Memory B cell (primary cell): ENCODE data around the gene CCT7.
A peak's percentile ranks its signal among the peaks of the same experiment; 100 is the strongest.

Source experiments
- ATAC-seq: fragments of 150-1000 bp; cut with Tn5 transposase; 2 replicates; pipeline ENCODE4 v1.10.0; 2021; ENCODE audit warnings: low read depth, mild to moderate bottlenecking, moderate library complexity
- DNase-seq, 2 donors: peaks; one replicate each; pipeline ENCODE4 v3.0.0; 2022; ENCODE audit warnings: low spot score in 2 of 2
- H3K27ac Mint-ChIP-seq: one replicate; pipeline ENCODE4 v1.8.0; 2022; ENCODE audit warnings: mild to moderate bottlenecking, moderate library complexity, mixed read lengths
- H3K27me3 Mint-ChIP-seq: one replicate; pipeline ENCODE4 v1.8.0; 2022; ENCODE audit warnings: mixed read lengths
- H3K36me3 Mint-ChIP-seq: one replicate; pipeline ENCODE4 v1.8.0; 2022; ENCODE audit warnings: mild to moderate bottlenecking, mixed read lengths
- H3K4me1 Mint-ChIP-seq: one replicate; pipeline ENCODE4 v1.8.0; 2022; ENCODE audit warnings: mixed read lengths
- H3K4me3 Mint-ChIP-seq: one replicate; pipeline ENCODE4 v1.8.0; 2022; ENCODE audit warnings: mild to moderate bottlenecking, moderate library complexity, mixed read lengths
- H3K9me3 Mint-ChIP-seq: one replicate; pipeline ENCODE4 v1.8.0; 2022; ENCODE audit warnings: mixed read lengths

Gene CCT7

DNA sequence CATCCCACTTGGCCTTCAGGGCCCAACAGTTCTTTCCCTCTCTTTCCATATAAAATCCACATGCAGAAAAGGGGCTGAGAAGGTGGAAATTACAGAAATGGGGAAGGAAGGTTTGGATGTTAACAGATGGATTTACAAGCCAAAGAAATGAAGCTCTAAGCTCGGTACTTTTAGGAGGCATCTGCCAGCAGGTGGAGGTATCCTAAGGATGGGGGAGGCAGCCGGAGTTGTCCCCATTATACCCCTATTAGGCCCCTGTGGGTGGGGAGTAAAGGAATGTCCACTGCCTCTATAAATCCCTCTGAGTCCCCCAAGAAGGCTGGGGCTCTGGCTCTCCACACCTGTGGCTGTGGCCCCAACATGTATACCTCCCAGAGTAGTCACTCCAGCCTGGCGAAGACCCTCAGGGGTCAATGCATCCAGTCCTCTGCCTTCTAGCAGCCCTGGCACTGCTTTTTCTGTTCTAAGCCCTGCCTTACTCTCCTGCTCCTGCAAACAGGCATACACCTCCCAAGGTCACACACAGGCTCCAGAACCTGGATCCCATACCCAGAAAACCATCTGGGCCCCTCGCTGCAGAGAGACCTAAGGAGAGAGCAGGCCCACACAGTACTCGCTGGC is 48.9 kb downstream of the CCT7 start:
- H3K9me3 Mint-ChIP-seq: no peaks in the 10 kb centered on the region

DNA sequence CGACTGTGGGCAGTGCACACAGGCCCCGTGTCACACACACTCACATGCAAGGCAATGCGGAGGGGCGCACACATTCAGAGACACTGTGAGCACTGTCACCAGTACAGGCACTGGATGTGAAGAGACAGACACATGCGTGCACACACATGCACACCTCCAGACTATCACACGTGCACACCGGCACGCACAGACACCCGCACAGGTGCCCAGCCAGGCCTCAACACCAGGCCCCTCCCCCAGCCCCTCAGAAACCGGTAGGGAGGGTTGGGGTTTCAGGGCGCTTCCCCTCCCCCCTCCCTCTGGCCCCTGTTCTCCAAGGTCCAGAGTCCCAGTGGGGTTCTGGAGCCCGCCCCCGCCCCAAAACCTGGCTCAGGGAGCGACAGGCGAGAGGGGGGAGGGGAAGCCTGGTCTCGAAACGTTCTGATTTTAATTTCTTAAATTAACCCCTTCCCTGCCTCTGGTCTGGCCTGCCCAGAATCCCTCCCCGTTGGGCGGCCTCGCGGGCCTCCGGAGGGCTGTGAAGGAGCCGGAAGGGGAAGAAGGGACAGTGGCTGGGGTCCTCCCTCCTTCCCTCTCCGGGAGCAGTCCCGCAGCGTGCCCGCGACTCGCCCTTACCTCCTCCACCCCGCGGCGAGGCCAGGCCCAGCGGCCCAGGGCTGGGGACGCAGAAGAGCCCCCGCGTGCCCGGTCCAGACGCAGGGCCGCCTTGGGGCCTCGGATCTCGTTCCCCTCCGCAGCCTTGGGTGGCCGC is 49.6 kb downstream of the CCT7 start:
- no peaks in the 10 kb centered on the region for H3K9me3 Mint-ChIP-seq
- DNase-seq (peak in 1 of 2 donors; percentile 23), ATAC-seq (peak; percentile 6)
- H3K4me1 Mint-ChIP-seq: peaks cover 35% of the 10 kb centered on the region
- peak overlapping the region; percentile 66 for H3K27ac Mint-ChIP-seq
- H3K4me3 Mint-ChIP-seq: peak overlapping the region; percentile 79
- peaks cover 4% of the 10 kb centered on the region for H3K36me3 Mint-ChIP-seq
- no peaks in the 10 kb centered on the region for H3K27me3 Mint-ChIP-seq

More for the DNA sequence above, 48.9 kb downstream of the CCT7 start:
- H3K4me3 Mint-ChIP-seq: peak overlapping the region; percentile 79
- H3K36me3 Mint-ChIP-seq: peaks cover 9% of the 10 kb centered on the region
- peak overlapping the region; percentile 35 for H3K27ac Mint-ChIP-seq
- no peak for ATAC-seq
- no peak for DNase-seq
- no peaks in the 10 kb centered on the region for H3K27me3 Mint-ChIP-seq
- H3K4me1 Mint-ChIP-seq: peaks cover 35% of the 10 kb centered on the region

DNA sequence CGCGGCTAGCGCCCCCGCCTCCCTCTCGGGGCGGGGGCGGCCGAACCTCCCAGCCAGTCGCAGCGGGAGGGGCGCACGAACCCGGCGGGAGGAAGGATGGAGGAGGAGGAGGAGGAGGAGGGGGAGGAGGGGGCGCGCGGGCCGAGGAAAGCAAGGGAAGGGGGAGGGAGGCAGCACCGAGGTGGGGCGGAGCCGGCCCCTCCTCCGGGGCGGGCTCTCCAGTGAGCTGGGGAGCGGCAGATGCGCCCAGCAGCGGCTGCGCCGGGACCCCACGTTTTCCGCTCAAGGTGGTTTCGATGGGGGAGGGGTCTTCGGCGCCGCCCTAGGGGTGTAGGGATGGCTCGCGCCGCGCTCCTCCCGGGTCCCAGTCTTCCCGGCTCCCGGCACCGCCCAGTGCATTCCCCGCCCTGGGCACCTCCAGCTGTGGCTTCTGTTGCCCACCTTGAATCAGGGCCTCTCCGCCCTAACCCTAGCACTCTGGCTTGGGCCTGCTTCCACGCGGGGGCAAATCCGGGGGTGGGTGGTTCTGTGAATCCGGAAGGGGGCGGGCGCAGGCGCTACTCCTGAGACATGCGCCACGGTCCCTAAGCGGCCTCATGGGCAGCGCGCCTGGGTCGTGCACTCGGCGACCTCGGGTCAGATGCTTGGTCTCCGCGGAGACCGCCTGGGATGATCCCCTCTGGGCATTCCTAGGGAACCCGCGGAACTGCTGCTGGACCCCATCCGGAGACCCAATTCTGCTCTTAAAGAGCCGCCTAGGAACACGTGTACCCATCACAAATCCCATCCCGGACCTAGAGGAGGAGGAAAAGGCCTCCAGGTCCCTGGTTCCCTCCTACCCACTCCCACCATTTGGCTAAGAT is 50.4 kb downstream of the CCT7 start, which contains the start of gene FBXO41:
TSS of gene FBXO41 (minus strand) at position 183 of the 863 bp plus-strand sequence. CDS start 14,848 bp downstream, outside the sequence.
- Mint-ChIP-seq H3K36me3 (no peaks in the 10 kb centered on the region), H3K27me3 (no peaks in the 10 kb centered on the region), H3K4me3 (peak within 1 kb of the TSS; percentile 79), H3K27ac (peak within 1 kb of the TSS; percentile 66), H3K4me1 (peaks cover 27% of the 10 kb centered on the region), H3K9me3 (no peaks in the 10 kb centered on the region)
- DNase-seq (peak; percentile 45 to 62), ATAC-seq (peak; percentile 54)

DNA sequence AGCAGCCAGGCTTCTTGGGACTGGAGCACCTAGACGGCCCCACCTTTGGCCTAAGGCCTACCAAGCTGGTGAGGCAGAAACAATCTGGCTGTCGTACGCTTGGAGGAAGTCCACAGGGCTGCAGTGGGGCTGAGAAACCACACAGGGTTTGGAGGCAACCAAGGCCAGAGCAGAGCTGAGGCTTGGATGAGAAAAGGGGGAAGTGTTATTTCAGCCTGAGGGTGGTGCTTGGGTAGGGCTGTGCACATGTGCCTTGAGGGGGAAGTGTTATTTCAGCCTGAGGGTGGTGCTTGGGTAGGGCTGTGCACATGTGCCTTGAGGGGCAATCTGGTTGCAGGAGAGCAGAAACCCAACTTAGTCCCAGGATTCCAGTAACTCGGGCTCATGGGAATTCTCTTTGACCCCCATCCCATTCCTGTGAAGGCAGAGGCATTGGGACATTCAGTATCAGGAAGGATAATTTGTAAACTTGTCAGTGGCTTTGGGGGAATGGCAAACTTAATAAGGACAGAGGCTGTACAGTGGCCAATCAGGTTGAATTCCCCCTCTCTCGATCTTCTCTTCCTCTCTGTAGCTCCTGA is 51.1 kb downstream of the CCT7 start:
- H3K4me1 Mint-ChIP-seq: peaks cover 26% of the 10 kb centered on the region
- DNase-seq (peak; percentile 55 to 76), ATAC-seq (peak; percentile 91)
- H3K9me3 Mint-ChIP-seq: no peaks in the 10 kb centered on the region
- peak overlapping the region; percentile 66 for H3K27ac Mint-ChIP-seq
- H3K27me3 Mint-ChIP-seq: no peaks in the 10 kb centered on the region
- H3K4me3 Mint-ChIP-seq: peak overlapping the region; percentile 79
- no peaks in the 10 kb centered on the region for H3K36me3 Mint-ChIP-seq

DNA sequence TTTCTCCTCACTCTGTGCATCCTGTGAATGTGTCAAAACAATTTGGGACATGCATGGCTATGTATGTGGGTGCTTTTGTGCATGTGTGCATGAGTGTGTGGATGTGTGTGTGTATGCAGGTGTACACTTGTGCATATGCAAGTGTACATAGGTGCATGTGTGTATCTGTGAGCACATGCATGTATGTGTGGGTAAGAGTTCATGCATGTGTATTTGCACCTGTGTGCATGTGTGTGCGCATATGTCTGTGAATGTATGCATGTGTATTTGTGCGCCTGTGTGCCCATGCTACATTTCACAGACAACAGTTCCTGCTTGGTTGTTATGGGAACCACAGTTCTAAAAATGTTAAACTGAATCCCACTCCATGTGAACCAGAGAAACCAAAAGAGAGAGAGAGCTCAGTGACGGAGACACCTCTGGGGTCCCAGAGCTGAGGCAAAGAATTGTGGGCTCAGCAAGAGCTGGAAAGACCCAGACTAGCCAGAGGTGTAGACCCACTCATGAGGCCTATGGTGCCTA is 52.1 kb downstream of the CCT7 start:
- DNase-seq (no peak), ATAC-seq (no peak)
- H3K4me1 Mint-ChIP-seq: peaks cover 28% of the 10 kb centered on the region
- H3K9me3 Mint-ChIP-seq: no peaks in the 10 kb centered on the region
- no peaks in the 10 kb centered on the region for H3K36me3 Mint-ChIP-seq
- H3K27ac Mint-ChIP-seq: no peak overlapping the region
- H3K27me3 Mint-ChIP-seq: peaks cover 2% of the 10 kb centered on the region
- peak overlapping the region; percentile 39 for H3K4me3 Mint-ChIP-seq

DNA sequence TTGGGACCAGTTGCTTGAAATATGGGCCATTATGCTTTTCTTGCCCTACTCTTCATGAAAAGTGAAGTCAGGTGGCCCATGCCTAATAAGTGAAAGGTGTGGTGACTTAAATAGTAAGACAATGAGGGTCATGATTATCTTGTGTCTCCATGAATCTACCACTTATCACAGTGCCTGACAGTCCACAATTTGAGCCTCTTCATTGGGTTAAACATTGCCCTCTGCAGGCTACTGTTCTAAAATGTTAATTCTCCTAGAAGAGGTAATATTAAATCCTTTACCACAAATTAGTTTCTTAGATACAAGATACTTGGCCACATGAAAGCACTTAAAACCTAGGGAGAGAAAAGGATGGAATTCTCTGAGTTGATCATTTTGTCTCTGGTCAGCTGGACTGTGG is 55.2 kb downstream of the CCT7 start:
- H3K36me3 Mint-ChIP-seq: no peaks in the 10 kb centered on the region
- H3K4me3 Mint-ChIP-seq: no peak overlapping the region
- no peaks in the 10 kb centered on the region for H3K9me3 Mint-ChIP-seq
- H3K27ac Mint-ChIP-seq: no peak overlapping the region
- ATAC-seq (no peak), DNase-seq (no peak)
- H3K4me1 Mint-ChIP-seq: peaks cover 22% of the 10 kb centered on the region
- H3K27me3 Mint-ChIP-seq: peaks cover 4% of the 10 kb centered on the region

DNA sequence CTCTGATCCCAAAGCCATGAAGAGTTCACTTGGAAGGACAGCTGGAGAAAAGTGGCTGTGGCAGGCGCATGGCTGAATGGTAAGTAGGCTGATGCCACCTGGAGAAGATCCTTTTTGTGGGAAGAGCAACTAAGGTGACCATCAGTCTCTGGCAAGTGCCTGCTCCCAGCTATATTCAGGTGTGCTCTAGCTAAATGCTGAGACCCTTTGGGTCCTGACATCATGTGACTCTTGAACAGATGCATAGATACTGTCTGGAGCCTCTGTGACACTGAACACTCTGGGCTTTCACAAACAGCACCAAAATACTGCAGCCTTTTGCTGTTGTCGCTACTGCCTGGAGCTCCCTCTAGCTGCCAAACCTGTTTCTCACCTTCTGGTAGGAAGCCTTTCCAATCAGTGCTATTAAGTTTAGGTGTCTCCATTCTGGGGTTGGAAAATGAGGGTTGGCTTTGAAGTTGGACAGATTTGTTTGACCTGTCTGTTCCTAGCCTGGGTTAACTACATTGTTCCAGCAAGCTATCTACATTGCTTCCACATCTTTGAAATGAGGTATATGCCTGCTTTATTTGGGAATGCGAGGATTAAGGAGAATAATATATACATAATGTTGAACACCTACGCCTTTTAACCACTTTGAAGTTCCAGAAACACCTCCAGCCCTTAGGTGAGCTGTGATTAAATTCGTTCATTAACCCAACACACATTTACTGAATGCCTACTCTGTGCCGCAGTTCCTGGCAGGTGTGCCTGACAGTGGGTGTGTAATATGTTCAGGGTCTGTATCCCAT is 56.1 kb downstream of the CCT7 start:
- Mint-ChIP-seq H3K27ac (no peak overlapping the region), H3K4me1 (peaks cover 19% of the 10 kb centered on the region), H3K9me3 (no peaks in the 10 kb centered on the region), H3K4me3 (peak overlapping the region; percentile 11), H3K27me3 (peaks cover 6% of the 10 kb centered on the region), H3K36me3 (no peaks in the 10 kb centered on the region)
- peak; percentile 34 to 44 for DNase-seq
- ATAC-seq: no peak

DNA sequence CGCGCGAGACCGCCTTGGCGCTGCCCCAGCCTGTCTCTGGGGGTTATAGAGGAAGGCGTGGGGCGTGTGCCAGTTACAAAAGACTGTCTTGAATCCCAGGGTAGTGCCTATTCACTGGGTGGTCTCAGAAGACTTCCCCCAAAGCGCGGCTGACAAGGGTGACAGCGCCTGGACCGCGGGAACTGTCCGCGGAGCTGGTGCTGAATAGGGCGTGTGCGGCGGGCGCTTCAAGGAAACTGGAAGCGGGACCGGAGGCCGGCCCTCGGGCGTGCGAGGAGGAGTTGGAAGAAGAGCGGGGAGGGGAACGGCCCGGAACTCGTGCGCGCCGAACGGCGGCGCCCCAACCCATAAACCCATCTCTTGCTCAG is 57.0 kb downstream of the CCT7 start:
- Mint-ChIP-seq H3K4me1 (peaks cover 11% of the 10 kb centered on the region), H3K27ac (no peak overlapping the region), H3K4me3 (peak overlapping the region; percentile 68), H3K9me3 (no peaks in the 10 kb centered on the region), H3K36me3 (no peaks in the 10 kb centered on the region), H3K27me3 (peaks cover 14% of the 10 kb centered on the region)
- peak; percentile 42 to 66 for DNase-seq
- no peak for ATAC-seq

DNA sequence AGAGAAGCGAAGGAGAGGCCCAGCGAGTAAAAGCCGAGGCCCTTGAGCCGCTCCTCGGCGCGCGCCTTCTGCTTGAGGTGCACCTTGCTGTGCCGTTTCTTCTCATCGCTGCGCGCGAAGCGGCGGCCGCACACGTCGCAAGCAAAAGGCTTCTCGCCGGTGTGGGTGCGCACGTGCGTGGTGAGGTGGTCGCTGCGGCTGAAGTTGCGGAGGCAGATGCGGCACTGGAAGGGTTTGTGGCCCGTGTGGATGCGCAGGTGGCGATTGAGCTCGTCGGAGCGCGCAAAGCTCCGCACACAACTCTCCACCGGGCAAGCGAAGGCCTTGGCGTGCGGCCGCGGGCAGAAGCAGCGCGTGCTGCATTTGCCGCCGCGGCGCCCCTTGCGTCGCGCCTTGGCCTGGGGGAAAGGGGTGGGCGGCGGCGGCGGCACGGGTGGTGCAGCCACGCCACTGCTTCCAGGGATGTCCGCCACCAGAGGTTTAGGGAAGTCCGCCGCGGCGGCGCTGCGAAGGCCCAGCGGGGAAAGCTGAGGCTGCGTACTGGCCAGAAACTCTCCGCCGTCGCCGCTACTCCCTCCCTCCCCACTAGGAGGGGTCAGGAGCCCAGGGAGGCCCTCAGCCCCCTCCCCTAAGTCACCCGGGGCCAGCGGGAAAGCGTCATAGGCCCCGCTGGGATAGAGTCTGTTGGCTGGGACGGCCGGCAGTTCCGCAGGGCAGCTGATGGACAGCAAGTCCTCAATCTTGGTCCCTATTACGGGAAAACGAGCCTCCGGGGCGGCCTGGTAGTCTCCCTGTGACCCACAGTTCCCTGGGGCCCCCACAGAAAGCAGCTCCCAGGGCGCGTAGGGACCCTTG is 57.6 kb downstream of the CCT7 start:
- H3K36me3 Mint-ChIP-seq: no peaks in the 10 kb centered on the region
- H3K27ac Mint-ChIP-seq: no peak overlapping the region
- DNase-seq (peak; percentile 9 to 25), ATAC-seq (no peak)
- H3K4me1 Mint-ChIP-seq: peaks cover 7% of the 10 kb centered on the region
- peaks cover 19% of the 10 kb centered on the region for H3K27me3 Mint-ChIP-seq
- no peaks in the 10 kb centered on the region for H3K9me3 Mint-ChIP-seq
- H3K4me3 Mint-ChIP-seq: peak overlapping the region; percentile 68

DNA sequence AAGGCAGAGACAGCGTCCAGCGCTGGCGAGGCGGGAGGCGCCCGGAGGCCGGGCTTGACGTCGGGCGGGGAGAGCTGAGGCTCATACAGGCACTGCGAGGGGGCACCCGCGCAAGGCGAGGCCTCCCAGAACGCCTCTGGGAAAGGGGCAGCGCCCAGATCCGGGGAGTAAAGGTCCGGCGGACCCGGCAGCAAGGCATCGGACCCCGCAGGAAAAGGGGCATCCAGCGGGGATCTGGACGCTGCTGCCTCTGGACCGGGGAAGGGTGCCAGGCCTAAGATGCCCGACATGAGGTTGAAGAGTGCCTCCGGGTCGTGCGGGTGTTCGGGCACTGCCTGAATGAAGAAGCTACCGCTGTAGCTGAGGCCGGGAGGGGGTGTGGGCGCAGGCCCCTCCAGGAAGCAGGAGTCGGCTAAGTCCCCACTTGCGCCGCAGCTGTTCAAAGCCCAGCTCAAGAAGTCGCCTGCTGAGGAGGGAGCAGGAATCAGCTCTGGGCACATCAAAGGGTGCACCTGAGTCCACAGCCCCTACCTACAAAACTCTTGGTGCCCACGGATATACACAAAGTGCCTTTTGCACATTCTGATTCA is 58.3 kb downstream of the CCT7 start:
- H3K27me3 Mint-ChIP-seq: peaks cover 24% of the 10 kb centered on the region
- no peaks in the 10 kb centered on the region for H3K9me3 Mint-ChIP-seq
- no peaks in the 10 kb centered on the region for H3K36me3 Mint-ChIP-seq
- peak overlapping the region; percentile 61 for H3K4me3 Mint-ChIP-seq
- H3K4me1 Mint-ChIP-seq: peaks cover 5% of the 10 kb centered on the region
- peak in 1 of 2 donors; percentile 15 for DNase-seq
- no peak overlapping the region for H3K27ac Mint-ChIP-seq
- ATAC-seq: no peak

DNA sequence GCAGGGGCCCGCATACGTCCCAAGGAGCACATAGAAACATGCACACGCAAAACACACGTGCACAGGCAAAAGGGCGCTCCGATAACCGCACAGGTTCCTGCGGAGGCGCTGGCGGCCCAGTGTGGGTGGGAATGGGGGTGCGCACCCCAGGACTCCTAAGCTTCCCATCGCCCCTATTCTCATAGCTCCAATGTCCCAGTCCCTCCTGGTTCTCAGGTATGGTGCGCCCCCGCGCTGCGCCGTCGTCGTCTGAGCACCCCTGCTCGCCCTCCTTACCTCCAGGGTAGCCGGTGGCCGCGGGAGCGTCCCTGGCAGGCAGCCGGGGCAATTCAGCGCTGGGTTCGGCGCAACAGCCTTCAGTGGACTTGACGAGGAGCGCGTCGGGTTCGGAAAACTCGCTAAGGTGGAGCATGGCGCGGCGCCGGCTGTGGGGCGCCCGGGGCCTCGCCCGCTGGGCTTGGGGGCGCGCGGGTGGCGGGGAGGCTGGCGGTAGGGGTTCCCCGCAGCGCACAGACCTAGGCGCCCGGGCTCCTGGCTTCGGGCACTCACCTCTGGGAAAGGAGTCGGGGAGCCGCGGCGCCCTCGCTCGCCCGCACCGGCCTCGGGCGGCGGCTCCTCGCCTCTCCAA is 58.9 kb downstream of the CCT7 start:
- Mint-ChIP-seq H3K4me3 (peak overlapping the region; percentile 82), H3K36me3 (no peaks in the 10 kb centered on the region), H3K27ac (peak overlapping the region; percentile 63), H3K27me3 (peaks cover 27% of the 10 kb centered on the region), H3K4me1 (peaks cover 5% of the 10 kb centered on the region), H3K9me3 (no peaks in the 10 kb centered on the region)
- no peak for ATAC-seq
- no peak for DNase-seq
